ENCODE results near the gene CACNA2D3.

DNA sequence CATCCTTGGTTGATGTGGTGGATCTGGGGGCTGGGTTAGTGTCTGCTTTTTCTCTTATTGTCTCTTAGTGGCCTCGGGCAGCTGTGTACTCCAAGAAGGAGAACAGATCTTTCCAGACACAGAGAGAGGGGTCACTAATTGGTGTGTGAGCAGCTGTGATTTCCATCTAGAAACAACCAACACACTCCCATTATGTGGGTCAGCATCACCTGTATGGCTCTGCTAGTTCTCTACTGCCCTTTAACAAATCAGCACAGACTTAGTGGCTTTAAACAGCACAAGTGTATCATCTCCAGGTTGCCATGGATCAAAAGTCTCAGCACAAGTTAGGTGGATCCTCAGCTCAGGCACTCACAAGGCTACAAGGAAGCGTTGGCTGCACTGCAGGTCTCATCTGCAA lies 648.7 kb downstream of the CACNA2D3 start:
- TF ChIP-seq MXI1 (conservative IDR thresholded peaks at IDR 0.05; ENCODE audit: poor library complexity, severe bottlenecking): no peak
- TF ChIP-seq, protein P1, sequence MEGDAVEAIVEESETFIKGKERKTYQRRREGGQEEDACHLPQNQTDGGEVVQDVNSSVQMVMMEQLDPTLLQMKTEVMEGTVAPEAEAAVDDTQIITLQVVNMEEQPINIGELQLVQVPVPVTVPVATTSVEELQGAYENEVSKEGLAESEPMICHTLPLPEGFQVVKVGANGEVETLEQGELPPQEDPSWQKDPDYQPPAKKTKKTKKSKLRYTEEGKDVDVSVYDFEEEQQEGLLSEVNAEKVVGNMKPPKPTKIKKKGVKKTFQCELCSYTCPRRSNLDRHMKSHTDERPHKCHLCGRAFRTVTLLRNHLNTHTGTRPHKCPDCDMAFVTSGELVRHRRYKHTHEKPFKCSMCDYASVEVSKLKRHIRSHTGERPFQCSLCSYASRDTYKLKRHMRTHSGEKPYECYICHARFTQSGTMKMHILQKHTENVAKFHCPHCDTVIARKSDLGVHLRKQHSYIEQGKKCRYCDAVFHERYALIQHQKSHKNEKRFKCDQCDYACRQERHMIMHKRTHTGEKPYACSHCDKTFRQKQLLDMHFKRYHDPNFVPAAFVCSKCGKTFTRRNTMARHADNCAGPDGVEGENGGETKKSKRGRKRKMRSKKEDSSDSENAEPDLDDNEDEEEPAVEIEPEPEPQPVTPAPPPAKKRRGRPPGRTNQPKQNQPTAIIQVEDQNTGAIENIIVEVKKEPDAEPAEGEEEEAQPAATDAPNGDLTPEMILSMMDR (IDR thresholded peaks at IDR 0.05; ENCODE audit: poor library complexity, severe bottlenecking): no peak

Data from neural cell (in vitro differentiated cells).